Stimulated activated CD8-positive, alpha-beta memory T cell treated with anti-CD3 and anti-CD28 coated beads, Interleukin-15, amount 100 ng/mL, for 1 hour (primary cell): Measurements from ENCODE around the gene GOLT1B.

Experiments
- DNase-seq: peaks from one replicate; pipeline ENCODE4 v3.0.0-alpha.2; 2020; ENCODE audit warnings: low read depth

The GOLT1B gene

GRCh38 chr12:21523148-21523547, 21.6 kb downstream of the GOLT1B start:
- DNase-seq: no peak

DNA sequence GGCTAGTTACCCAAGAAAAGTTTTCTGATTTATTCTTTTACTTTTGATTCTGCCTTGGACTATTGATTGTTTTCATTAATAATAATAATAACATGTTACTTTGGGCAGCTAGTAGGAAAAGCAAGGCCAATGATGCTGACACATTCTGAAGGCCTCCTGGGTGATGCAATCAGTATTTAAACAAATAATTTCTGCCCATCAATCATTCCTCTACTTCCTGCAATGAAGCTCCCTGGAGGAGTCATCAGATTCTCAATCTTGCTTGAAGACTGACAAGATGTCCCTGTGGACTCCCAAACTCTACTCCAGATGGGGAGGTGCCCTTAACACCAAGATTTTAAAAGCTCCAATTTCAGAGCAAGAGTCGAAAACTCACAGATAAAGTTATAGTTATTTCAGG, 24.5 kb downstream of the GOLT1B start, which contains the start of gene SPX:
Gene SPX, plus strand, starts transcription at position 244 of the 400 bp plus-strand sequence. CDS start 177 bp downstream, outside the sequence.
- no peak for DNase-seq

GRCh38 chr12:21526721-21527345, 25.2 kb downstream of the GOLT1B start:
- DNase-seq: no peak

GRCh38 chr12:21527451-21528180, 26.0 kb downstream of the GOLT1B start:
- DNase-seq: peak; percentile 8

DNA sequence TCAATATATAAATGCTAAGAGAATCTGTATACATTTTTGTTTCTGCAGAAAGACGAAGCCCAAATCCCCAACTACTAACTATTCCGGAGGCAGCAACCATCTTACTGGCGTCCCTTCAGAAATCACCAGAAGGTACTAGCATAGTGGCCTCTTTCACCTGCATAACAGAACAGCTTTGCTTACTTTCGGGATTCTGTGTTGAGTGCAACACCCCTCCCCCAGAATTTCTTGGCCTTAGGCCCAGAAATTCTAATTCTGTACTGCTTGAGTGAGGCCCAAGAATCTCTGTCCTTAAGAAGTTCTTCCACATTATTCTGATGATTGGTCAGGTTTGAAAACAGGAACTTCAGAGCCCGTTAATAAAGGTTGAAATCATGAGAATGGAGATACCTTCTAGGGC, 27.4 kb downstream of the GOLT1B start:
- DNase-seq: no peak

GRCh38 chr12:21529456-21529855, 27.9 kb downstream of the GOLT1B start:
- no peak for DNase-seq

DNA sequence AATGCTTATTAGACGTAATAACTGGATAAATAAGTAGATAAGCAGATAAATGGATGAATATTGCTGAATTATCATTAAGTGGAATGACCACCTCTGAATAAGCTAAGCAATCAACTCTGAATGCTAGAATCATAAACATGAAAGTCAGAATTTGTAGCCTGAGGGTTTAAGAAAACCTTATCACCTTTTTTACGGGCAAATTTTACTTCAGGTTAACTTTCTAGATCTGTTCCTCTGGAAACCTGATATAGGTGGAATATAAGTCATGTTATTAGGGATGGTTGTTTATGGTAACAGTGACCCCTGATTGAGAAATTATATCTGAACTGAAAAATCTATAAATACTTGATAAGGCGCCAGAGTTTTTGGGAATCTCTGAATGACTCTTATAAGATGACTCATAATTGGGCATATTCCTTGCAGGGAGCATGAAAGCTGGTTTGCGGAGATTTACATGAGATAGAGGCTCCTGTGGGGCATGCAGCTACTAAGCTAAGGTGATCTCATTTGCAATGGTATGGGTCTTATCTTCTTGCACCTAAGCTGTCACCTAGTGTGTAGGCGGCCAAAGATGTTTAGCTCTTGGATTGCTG, 36.6 kb downstream of the GOLT1B start:
- DNase-seq: no peak

GRCh38 chr12:21539797-21540196, 38.2 kb downstream of the GOLT1B start:
- DNase-seq: no peak

DNA sequence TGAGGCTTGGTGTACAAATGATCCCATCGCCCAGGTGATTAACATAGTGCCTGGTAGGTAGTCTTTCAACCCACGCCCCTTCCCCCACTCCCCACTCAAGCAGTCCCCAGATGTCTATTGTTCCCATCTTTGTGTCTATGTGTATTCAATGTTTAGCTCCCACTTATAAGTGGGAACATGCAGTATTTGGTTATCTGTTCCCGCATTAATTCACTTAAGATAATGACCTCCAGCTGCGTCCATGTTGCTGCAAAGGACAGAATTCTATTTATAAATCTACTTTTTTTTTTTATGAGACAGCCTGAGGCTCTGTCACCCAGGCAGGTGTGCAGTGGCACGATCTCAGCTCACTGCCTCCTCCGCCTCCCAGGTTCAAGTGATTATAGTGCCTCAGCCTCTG, 40.2 kb downstream of the GOLT1B start:
- DNase-seq: no peak

DNA sequence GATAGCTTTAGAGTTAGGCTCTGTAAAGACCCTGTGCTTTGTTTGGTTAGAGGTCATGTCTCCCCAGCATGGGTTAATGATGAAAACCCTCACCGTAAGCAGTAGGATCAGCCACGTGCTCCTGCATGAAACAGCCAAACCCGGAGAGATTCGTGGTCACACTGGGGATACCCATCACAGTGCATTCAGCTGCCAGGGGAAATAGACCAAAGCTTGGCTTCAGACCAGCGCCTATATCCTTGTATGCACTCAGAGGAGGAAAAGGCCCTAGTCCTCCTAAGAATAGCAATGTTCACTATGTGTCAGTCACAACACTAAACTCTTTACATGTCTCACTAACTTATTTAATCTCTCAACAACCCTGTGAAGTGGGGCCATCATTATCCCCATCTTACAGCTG, 40.8 kb downstream of the GOLT1B start:
- DNase-seq: no peak

GRCh38 chr12:21543151-21543550, 41.6 kb downstream of the GOLT1B start:
- DNase-seq: no peak

DNA sequence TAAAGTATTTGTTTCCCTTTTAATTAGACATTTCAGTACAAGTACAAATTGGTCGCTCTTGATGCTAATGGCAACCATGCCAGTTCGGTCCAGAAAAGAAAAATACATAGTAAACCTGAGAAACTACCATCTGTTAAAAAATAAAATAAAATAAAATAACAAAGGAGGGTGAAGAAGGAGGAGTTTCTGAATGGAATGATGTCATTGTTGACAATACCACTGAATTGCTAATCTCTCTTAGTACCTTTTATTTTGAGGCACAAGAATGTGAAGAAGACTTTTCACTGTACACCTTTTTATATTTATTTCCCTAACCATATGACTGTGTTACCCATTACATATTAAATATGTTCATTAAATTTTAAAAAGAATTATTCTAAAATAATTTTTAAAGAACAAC, 44.0 kb downstream of the GOLT1B start:
- no peak for DNase-seq

DNA sequence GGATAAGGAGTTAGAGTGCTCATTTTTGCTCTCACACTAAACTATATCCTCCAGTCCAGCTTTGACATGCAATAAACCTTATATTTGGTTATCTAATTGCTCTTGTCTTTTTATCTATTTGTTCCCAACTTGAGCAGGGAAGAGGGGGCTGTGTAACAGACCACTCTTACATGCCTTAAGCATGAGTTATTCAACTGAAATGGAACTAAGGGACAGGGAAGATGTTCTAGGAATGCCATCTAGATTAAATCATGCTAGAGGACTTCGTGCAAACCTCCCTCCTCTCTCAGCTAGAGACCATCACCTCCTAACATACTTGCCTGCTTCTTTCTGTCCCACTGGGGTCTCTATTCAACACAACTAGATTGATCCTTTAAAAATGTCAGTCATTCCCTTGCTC, 45.1 kb downstream of the GOLT1B start:
- DNase-seq: no peak

GRCh38 chr12:21547437-21547836, 45.8 kb downstream of the GOLT1B start:
- DNase-seq: no peak

GRCh38 chr12:21551841-21552465, 50.4 kb downstream of the GOLT1B start:
- DNase-seq: no peak

GRCh38 chr12:21552635-21553328, 51.2 kb downstream of the GOLT1B start:
- no peak for DNase-seq

- DNase-seq: no peak
Measured at GRCh38 chr12:21553329-21553675, 51.7 kb downstream of the GOLT1B start.

GRCh38 chr12:21558100-21558679, 56.6 kb downstream of the GOLT1B start:
- no peak for DNase-seq

DNA sequence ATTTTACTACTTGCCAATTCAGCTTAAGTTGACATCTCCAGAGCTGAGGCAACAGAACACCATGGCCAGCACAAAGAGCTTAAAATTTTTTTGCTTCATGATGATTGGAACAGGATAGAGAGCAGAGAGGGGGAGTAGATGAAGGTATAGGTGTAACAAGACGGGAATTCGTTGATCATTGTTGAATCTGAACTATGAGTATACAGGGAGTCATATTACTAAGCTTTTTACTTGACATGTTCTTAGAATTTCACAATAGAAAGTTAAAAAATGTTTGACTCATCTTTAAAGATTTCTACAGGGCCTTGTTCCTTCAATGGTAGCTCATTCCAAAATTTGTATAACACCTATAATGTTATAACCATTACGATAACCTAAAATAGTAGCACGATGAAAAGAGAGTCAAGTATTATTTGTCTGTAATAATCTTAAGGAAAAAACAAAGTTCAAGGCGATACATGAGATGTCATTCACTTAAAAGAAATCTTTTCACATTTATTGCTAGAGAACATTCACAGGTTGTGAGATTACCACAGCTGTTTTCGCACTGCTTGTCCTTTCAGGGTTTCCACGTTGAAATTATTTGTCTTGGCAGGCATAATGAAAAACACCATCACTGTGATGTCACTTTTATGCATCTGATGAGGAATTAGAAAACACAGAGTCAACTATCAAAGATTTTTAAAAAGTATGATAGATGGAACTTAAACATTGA, 58.4 kb downstream of the GOLT1B start:
- no peak for DNase-seq

- DNase-seq: no peak
Measured at GRCh38 chr12:21561158-21561557, 59.6 kb downstream of the GOLT1B start.

DNA sequence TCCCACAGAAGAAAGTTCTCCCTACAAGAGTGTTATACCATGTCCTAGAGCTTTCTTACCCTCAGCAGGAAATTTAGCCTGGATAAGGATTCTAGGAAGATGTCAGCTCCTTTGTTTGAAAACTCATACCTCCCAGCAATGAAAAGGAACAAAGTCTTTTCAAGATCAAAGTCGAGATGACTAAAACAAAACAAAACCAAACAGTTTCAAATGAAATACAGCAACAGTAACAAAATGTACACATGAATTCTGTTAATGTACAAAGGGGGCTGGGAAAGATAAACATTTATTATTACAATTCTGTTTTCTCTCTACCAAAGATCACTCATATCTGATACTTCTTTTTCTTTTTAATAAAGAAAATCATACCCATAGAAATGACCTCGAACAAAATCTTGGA, 61.3 kb downstream of the GOLT1B start:
- DNase-seq: no peak
